ENCODE data around the gene GMDS.
"Not testable (repeated sequence)": the region's sequence is repeated elsewhere in the genome, so short reads cannot be mapped to it uniquely, and the experiment has no call there.

GMDS gene

DNA sequence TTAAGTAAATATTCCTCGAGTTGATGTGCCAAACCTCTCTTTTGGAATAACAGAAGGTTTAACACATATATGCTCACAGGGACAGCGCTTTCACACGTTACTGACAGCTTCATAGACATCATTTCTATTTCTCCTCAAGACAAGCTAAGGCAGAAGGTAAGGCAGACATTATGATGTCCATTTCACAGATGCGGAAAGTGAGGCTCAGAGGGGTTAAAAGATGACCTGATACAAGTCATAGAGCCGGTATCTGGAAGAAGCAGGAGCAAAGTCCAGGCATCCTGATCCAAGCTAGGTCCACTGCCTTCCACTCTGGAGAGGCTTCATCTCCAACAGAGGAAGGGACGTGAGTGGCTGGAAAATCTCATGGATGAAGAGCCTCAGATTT, 548.9 kb downstream of the GMDS start:
- in situ Hi-C loops (cut with MboI; ENCODE audit: low sequenced_read_pairs, unreplicated experiment): no loop called here
- TF ChIP-seq CTCF (IDR thresholded peaks at IDR 0.05; ENCODE audit: borderline replicate concordance, control extremely low read depth, extremely low read depth, insufficient read depth, missing control alignments): no peak
- DNase-seq (ENCODE audit: low spot score): no peak

- no peak for TF ChIP-seq CTCF (IDR thresholded peaks at IDR 0.05; ENCODE audit: borderline replicate concordance, control extremely low read depth, extremely low read depth, insufficient read depth, missing control alignments)
- DNase-seq (ENCODE audit: low spot score): no peak
- in situ Hi-C loops (cut with MboI; ENCODE audit: low sequenced_read_pairs, unreplicated experiment): no loop called here
These were observed 549.6 kb downstream of the GMDS start for GRCh38 chr6:1695546-1696462.

DNA sequence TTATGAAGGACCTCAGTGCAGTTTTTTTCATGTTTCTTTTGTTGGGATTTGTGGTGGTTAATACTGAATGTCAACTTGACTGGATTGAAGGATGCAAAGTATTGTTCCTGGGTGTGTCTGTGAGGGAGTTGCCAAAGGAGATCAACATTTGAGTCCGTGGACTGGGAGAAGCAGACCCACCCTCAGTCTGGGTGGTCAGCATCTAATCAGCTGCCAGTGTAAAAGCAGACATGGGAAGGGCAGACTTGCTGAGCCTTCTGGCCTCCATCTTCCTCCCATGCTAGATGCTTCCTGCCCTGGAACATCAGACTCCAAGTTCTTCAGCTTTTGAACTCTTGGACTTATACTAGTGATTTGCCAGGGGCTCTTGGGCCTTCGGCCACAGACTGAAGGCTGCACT, 553.6 kb downstream of the GMDS start:
- DNase-seq (ENCODE audit: low spot score); in situ Hi-C loops (cut with MboI; ENCODE audit: low sequenced_read_pairs, unreplicated experiment): not testable (repeated sequence)

- DNase-seq (ENCODE audit: low spot score); in situ Hi-C loops (cut with MboI; ENCODE audit: low sequenced_read_pairs, unreplicated experiment): not testable (repeated sequence)
These were observed 554.7 kb downstream of the GMDS start for GRCh38 chr6:1690656-1691055.

DNA sequence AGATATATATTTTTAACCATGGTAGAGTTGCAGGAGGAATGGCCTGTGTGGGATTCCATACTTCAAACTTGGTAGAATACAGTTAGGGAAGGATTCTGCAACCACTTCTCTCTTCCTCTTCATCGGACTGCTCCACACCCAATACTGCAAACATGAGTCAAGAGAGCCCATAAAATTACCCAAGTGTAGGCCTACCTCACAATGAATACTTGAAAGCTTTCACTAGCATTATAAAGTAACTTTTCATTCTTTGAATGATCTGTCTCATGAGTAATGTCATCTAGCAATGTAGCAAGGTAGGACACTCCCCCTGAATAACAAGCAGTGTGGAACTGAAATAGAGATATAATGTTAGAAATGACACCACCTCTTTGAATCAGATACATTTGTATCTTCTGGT, 556.3 kb downstream of the GMDS start:
- in situ Hi-C loops (cut with MboI; ENCODE audit: low sequenced_read_pairs, unreplicated experiment): no loop called here
- no peak for TF ChIP-seq CTCF (IDR thresholded peaks at IDR 0.05; ENCODE audit: borderline replicate concordance, control extremely low read depth, extremely low read depth, insufficient read depth, missing control alignments)
- DNase-seq (ENCODE audit: low spot score): no peak

DNA sequence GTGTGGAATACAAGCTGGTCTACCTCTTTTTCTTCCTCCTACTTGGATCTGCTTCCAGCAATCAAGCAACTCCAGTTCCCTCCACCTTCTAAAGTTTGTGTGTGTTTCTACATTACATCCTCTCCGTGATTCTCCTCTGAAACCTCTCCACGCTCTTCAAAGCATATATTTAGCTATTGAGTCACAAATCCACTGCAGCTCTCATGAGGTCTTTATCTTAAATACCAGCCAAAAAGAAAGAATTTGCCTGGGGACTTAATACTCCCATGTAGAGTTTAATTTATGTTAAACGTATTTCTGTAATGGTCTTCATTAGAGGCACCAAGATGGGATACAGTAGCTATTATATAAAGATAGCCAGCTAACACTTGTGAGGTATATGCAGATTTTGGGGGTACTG, 557.0 kb downstream of the GMDS start:
- in situ Hi-C loops (cut with MboI; ENCODE audit: low sequenced_read_pairs, unreplicated experiment): no loop called here
- DNase-seq (ENCODE audit: low spot score): no peak
- TF ChIP-seq CTCF (IDR thresholded peaks at IDR 0.05; ENCODE audit: borderline replicate concordance, control extremely low read depth, extremely low read depth, insufficient read depth, missing control alignments): no peak

DNA sequence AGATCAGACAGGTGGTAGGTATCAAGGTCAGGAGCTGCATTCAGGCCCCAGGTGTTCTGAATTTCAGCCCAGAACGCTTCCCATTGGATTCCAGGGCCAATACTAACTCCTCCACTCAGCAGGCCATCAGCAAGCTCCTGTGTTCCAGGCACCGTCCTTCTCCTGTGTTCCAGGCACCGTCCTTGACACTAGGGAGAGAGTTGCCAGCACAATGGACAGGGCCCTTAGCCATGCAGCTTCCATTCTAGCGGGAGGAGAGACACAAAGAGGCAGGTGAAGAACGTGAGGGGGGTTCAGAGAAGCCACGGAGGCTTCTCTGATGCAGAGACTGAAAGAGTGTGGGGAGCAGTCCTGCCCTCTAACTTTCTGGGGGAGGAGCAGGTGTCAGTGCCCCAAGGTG, 558.0 kb downstream of the GMDS start:
- no peak for TF ChIP-seq CTCF (IDR thresholded peaks at IDR 0.05; ENCODE audit: borderline replicate concordance, control extremely low read depth, extremely low read depth, insufficient read depth, missing control alignments)
- in situ Hi-C loops (cut with MboI; ENCODE audit: low sequenced_read_pairs, unreplicated experiment): no loop called here

More for the DNA sequence above, 558.0 kb downstream of the GMDS start:
- DNase-seq (ENCODE audit: low spot score): no peak

All from GM13976 (cell line).